Measurements from ENCODE around the gene MKNK2. TPM values are rescaled to one million over a fixed set of nuclear protein-coding genes. Genes with fewer than 3 reads are reported as not detected.

The MKNK2 gene
- total and polyA plus RNA-seq, 2 of the 13 experiments (the other 11 are each of a cell fraction or from before 2014, with no cell fraction given): 44.9 to 112 TPM

DNA sequence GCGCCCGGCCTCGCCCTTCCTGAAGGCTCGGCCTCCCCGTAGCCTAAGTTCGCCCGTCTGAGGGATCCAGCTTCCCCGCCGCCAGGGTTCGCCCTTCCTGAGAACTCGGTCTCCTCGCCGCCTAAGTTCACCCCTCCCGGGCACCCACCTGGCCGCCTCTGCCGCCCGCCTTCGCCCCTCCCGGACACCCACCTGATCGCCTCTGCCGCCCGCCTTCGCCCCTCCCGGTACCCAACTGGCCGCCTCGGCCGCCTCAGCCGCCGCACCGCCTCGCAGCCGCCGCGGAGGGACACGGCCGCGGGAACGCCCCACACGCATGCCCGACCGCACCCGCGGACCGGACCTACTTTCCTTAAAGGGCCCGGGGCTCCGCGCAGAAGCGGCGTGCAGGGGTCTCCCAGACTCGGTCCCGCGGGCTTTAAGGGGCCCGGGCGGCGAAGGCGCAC lies 45.0 kb upstream of the MKNK2 start, which contains the start of gene MOB3A (continued):
- no peak for TF ChIP-seq ZNF136 (CRISPR knock-in tag; IDR thresholded peaks at IDR 0.05; ENCODE audit: low read depth)
- peak; percentile 37; the same call in 1 of the 2 replicates for TF ChIP-seq ZNF709 (CRISPR knock-in tag; IDR thresholded peaks at IDR 0.05)
- TF ChIP-seq AGO2 (optimal IDR thresholded peaks at IDR 0.05; ENCODE audit: low read depth, low read length): peak; percentile 28
- TF ChIP-seq JDP2 (CRISPR knock-in tag; IDR thresholded peaks at IDR 0.05; ENCODE audit: borderline replicate concordance): no peak
- TF ChIP-seq ETV6 (CRISPR knock-in tag; conservative IDR thresholded peaks at IDR 0.05): peak; percentile 75; the same call in 1 of the 2 replicates
- TF ChIP-seq SOX6 (IDR thresholded peaks at IDR 0.05): no peak
- TF ChIP-seq SOX6 (CRISPR knock-in tag; IDR thresholded peaks at IDR 0.05): no peak
- TF ChIP-seq, protein P1, sequence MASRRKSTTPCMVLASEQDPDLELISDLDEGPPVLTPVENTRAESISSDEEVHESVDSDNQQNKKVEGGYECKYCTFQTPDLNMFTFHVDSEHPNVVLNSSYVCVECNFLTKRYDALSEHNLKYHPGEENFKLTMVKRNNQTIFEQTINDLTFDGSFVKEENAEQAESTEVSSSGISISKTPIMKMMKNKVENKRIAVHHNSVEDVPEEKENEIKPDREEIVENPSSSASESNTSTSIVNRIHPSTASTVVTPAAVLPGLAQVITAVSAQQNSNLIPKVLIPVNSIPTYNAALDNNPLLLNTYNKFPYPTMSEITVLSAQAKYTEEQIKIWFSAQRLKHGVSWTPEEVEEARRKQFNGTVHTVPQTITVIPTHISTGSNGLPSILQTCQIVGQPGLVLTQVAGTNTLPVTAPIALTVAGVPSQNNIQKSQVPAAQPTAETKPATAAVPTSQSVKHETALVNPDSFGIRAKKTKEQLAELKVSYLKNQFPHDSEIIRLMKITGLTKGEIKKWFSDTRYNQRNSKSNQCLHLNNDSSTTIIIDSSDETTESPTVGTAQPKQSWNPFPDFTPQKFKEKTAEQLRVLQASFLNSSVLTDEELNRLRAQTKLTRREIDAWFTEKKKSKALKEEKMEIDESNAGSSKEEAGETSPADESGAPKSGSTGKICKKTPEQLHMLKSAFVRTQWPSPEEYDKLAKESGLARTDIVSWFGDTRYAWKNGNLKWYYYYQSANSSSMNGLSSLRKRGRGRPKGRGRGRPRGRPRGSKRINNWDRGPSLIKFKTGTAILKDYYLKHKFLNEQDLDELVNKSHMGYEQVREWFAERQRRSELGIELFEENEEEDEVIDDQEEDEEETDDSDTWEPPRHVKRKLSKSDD (CRISPR knock-in tag; IDR thresholded peaks at IDR 0.05; ENCODE audit: low read depth): peak; percentile 67; the same call in 1 of the 2 replicates
- TF ChIP-seq PCBP2 (optimal IDR thresholded peaks at IDR 0.05; ENCODE audit: low read depth, low read length, poor library complexity, severe bottlenecking): no peak
- peak; percentile 25; the same call in 1 of the 2 replicates for TF ChIP-seq MXD4 (CRISPR knock-in tag; IDR thresholded peaks at IDR 0.05)
- no peak for TF ChIP-seq ZNF354B (CRISPR knock-in tag; IDR thresholded peaks at IDR 0.05)
- TF ChIP-seq, protein P2, sequence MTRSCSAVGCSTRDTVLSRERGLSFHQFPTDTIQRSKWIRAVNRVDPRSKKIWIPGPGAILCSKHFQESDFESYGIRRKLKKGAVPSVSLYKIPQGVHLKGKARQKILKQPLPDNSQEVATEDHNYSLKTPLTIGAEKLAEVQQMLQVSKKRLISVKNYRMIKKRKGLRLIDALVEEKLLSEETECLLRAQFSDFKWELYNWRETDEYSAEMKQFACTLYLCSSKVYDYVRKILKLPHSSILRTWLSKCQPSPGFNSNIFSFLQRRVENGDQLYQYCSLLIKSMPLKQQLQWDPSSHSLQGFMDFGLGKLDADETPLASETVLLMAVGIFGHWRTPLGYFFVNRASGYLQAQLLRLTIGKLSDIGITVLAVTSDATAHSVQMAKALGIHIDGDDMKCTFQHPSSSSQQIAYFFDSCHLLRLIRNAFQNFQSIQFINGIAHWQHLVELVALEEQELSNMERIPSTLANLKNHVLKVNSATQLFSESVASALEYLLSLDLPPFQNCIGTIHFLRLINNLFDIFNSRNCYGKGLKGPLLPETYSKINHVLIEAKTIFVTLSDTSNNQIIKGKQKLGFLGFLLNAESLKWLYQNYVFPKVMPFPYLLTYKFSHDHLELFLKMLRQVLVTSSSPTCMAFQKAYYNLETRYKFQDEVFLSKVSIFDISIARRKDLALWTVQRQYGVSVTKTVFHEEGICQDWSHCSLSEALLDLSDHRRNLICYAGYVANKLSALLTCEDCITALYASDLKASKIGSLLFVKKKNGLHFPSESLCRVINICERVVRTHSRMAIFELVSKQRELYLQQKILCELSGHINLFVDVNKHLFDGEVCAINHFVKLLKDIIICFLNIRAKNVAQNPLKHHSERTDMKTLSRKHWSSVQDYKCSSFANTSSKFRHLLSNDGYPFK (CRISPR knock-in tag; IDR thresholded peaks at IDR 0.05; ENCODE audit: borderline replicate concordance): no peak
- TF ChIP-seq TBX3 (IDR thresholded peaks at IDR 0.05; ENCODE audit: borderline replicate concordance): peak; percentile 75
- TF ChIP-seq, protein P3, sequence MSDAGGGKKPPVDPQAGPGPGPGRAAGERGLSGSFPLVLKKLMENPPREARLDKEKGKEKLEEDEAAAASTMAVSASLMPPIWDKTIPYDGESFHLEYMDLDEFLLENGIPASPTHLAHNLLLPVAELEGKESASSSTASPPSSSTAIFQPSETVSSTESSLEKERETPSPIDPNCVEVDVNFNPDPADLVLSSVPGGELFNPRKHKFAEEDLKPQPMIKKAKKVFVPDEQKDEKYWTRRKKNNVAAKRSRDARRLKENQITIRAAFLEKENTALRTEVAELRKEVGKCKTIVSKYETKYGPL (CRISPR knock-in tag; IDR thresholded peaks at IDR 0.05): no peak
- no peak for TF ChIP-seq REL (CRISPR knock-in tag; conservative IDR thresholded peaks at IDR 0.05)
- TF ChIP-seq, protein P4, sequence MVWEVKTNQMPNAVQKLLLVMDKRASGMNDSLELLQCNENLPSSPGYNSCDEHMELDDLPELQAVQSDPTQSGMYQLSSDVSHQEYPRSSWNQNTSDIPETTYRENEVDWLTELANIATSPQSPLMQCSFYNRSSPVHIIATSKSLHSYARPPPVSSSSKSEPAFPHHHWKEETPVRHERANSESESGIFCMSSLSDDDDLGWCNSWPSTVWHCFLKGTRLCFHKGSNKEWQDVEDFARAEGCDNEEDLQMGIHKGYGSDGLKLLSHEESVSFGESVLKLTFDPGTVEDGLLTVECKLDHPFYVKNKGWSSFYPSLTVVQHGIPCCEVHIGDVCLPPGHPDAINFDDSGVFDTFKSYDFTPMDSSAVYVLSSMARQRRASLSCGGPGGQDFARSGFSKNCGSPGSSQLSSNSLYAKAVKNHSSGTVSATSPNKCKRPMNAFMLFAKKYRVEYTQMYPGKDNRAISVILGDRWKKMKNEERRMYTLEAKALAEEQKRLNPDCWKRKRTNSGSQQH (CRISPR knock-in tag; IDR thresholded peaks at IDR 0.05; ENCODE audit: low read depth): peak; percentile 90
- TF ChIP-seq SP4 (CRISPR knock-in tag; IDR thresholded peaks at IDR 0.05): peak; percentile 82
- TF ChIP-seq ESRRA (CRISPR knock-in tag; IDR thresholded peaks at IDR 0.05; ENCODE audit: low read depth): peak; percentile 75; the same call in 1 of the 2 replicates
- no peak for TF ChIP-seq ZSCAN30 (CRISPR knock-in tag; IDR thresholded peaks at IDR 0.05)
- TF ChIP-seq ZSCAN9 (CRISPR knock-in tag; IDR thresholded peaks at IDR 0.05; ENCODE audit: borderline replicate concordance): 0 out of 2 replicates have a peak, but pooled peaks have one; percentile 65
- TF ChIP-seq, protein P5, sequence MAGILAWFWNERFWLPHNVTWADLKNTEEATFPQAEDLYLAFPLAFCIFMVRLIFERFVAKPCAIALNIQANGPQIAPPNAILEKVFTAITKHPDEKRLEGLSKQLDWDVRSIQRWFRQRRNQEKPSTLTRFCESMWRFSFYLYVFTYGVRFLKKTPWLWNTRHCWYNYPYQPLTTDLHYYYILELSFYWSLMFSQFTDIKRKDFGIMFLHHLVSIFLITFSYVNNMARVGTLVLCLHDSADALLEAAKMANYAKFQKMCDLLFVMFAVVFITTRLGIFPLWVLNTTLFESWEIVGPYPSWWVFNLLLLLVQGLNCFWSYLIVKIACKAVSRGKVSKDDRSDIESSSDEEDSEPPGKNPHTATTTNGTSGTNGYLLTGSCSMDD (CRISPR knock-in tag; IDR thresholded peaks at IDR 0.05): no peak

Measured in HepG2 (cell line).